Right atrium auricular region (tissue), 2 donors: ENCODE results near the gene ARHGAP44. TPM values are rescaled to one million over a fixed set of nuclear protein-coding genes. Genes with fewer than 3 reads are reported as not detected.

Source experiments
- DNase-seq: peaks from one replicate; pipeline ENCODE4 v3.0.0-alpha.2; 2019; ENCODE audit warnings: low spot score
- H3K27ac ChIP-seq, 2 donors: fragments of 200-600 bp; sonication (generic); 1 replicate in 1 of 2; 2 replicates in 1 of 2; pipeline ENCODE4 v1.5.1; 2016 to 2019
- H3K27me3 ChIP-seq, 2 donors: fragments of 200-600 bp; sonication (generic); one replicate each; pipeline versions ENCODE4 v1.5.1 to v1.6.0; 2017 to 2019
- H3K36me3 ChIP-seq: fragments of 200-600 bp; sonication (generic); one replicate; pipeline ENCODE4 v1.5.1; 2016
- H3K4me1 ChIP-seq, 2 donors: fragments of 200-600 bp; sonication (generic); one replicate each; pipeline versions ENCODE4 v1.5.1 to v1.6.0; 2017 to 2019
- H3K4me3 ChIP-seq, 2 donors: fragments of 200-600 bp; sonication (generic); 1 replicate in 1 of 2; 2 replicates in 1 of 2; pipeline ENCODE4 v1.5.1; 2017 to 2019; ENCODE audit warnings: mild to moderate bottlenecking in 1 of 2, moderate library complexity in 1 of 2
- H3K9me3 ChIP-seq, 2 donors: fragments of 200-600 bp; sonication (generic); one replicate each; pipeline ENCODE4 v1.5.1; 2019
- total RNA-seq, 2 donors: library from RNA; depleted of rRNA; stranded (reverse); fragments of >200 nt; gene quantifications; one replicate each; pipeline ENCODE4 v1.1.0, GENCODE V29; 2016
- TF ChIP-seq, protein P1 (sequence below), 2 donors: fragments of 200-600 bp; sonication (generic); IDR thresholded peaks; one replicate each; pipeline ENCODE4 v1.5.1; 2019; ENCODE audit warnings: antibody characterized with exemption in 2 of 2

ARHGAP44 gene
- total RNA-seq, 2 donors from 2014 or later: 7.8 to 12.2 TPM

DNA sequence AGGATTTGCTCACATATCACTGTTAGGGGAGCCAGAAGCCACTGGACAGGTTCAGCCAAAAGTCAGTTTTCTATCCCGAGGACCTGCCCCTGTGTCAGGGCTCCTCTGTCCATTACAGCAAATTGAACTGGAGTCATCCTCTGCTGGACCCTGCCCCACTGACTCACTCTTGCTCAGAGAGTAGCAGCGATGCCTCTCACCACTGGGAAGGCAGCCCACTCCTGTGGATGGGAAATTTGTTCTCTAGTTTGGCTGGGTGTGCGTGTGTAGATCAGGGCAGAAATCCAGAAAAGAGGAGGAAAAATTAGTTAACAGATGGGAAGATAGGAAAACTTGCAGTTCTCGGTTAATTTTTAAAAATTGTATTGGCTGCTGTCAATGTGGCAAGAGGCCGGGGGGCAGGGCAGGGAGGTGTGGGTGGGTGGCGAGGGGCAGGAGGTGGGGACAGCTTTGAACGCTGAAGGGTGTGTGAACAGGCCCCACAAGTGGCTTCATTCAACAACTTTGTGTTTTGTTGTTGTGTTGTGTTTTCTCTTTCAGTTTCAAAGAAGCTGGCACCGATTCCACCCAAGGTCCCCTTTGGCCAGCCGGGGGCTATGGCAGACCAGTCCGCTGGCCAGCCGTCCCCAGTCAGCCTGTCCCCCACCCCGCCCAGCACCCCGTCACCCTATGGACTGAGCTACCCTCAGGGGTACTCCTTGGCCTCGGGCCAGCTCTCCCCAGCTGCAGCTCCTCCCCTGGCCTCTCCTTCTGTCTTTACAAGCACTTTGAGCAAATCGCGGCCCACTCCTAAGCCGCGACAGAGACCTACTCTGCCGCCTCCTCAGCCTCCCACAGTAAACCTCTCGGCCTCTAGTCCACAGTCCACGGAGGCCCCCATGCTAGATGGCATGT is 194.9 kb downstream of the ARHGAP44 start:
- H3K4me3 ChIP-seq: peak overlapping the region in 1 of 2 donors; percentile 13
- H3K4me1 ChIP-seq: peaks cover 0 to 28% of the 10 kb centered on the region in 2 donors
- peak overlapping the region; percentile 58 to 79 for H3K27ac ChIP-seq
- no peaks in the 10 kb centered on the region for H3K9me3 ChIP-seq
- H3K27me3 ChIP-seq: no peaks in the 10 kb centered on the region
- DNase-seq: peak; percentile 88
- no peaks in the 10 kb centered on the region for H3K36me3 ChIP-seq
- TF ChIP-seq, protein P1, sequence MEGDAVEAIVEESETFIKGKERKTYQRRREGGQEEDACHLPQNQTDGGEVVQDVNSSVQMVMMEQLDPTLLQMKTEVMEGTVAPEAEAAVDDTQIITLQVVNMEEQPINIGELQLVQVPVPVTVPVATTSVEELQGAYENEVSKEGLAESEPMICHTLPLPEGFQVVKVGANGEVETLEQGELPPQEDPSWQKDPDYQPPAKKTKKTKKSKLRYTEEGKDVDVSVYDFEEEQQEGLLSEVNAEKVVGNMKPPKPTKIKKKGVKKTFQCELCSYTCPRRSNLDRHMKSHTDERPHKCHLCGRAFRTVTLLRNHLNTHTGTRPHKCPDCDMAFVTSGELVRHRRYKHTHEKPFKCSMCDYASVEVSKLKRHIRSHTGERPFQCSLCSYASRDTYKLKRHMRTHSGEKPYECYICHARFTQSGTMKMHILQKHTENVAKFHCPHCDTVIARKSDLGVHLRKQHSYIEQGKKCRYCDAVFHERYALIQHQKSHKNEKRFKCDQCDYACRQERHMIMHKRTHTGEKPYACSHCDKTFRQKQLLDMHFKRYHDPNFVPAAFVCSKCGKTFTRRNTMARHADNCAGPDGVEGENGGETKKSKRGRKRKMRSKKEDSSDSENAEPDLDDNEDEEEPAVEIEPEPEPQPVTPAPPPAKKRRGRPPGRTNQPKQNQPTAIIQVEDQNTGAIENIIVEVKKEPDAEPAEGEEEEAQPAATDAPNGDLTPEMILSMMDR (IDR thresholded peaks at IDR 0.05): no peak

DNA sequence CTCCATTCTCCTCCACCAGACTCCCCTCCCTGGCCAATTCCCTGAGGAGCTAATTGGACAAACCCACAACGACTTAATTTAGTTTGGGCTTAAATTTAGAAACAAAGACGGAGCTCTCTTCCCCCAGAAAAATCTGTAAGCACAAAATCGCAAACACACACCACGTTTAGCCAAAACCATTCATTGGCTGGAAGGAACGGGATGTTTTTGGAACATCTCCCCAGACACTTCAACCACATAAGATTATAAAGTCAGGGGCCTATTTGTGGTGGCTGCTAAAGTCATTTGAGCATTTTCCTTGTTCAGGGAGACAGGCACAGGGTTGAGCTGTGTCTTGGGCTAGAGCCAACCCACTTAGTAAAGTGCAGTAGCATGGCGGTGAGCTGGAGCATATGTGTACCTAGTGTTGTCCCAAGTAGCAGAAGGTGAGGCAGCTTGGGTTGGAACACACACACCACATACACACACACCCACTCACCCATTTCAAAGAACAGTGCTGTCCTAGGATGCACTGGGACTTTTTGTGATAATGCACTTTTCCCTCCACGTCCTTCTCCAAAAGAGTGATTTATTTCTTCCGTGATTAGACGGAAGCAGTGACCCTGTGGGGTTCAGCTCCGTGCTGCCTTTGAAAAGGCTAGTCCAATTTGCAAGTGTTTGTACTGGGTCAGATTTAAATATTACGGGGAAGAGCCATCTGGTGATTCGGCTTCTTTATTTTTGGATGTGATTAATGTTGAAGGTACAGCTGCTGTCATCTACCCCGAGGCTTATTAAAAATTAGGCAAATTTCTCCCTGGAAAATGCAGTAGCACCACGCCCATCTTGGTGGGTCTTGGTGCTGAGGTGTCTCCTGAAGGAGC is 196.4 kb downstream of the ARHGAP44 start:
- Histone ChIP-seq H3K36me3 (peaks cover 2% of the 10 kb centered on the region), H3K27me3 (no peaks in the 10 kb centered on the region), H3K4me1 (peaks cover 0 to 42% of the 10 kb centered on the region in 2 donors), H3K27ac (peak overlapping the region; percentile 58 to 79), H3K4me3 (no peak overlapping the region), H3K9me3 (no peaks in the 10 kb centered on the region)
- DNase-seq: no peak
- TF ChIP-seq, protein P1 (IDR thresholded peaks at IDR 0.05): no peak

DNA sequence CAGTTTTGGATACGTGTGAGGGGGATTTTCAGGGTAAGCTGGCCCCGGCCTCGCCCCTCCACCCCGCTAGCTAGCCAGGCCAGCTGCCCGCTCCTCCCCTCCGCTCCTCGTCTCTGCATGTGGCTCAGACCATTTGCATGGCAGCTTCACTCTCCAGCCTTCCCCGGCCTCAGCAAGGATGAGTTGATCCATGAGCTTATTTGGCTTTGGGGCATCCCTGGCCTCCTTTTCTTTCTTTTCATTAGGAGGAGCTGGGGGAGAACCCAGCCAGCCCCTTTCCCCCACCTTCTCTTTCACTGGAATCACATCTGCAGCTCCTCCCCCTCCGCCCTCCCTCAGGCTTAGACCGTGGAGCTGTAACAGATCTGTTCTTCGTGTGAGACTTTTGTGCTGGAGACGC is 197.8 kb downstream of the ARHGAP44 start:
- no peak for DNase-seq
- no peak overlapping the region for H3K4me3 ChIP-seq
- peaks cover 16% of the 10 kb centered on the region for H3K36me3 ChIP-seq
- no peaks in the 10 kb centered on the region for H3K27me3 ChIP-seq
- H3K4me1 ChIP-seq: peaks cover 0 to 42% of the 10 kb centered on the region in 2 donors
- H3K27ac ChIP-seq: no peak overlapping the region
- no peaks in the 10 kb centered on the region for H3K9me3 ChIP-seq
- TF ChIP-seq, protein P1 (IDR thresholded peaks at IDR 0.05): no peak

DNA sequence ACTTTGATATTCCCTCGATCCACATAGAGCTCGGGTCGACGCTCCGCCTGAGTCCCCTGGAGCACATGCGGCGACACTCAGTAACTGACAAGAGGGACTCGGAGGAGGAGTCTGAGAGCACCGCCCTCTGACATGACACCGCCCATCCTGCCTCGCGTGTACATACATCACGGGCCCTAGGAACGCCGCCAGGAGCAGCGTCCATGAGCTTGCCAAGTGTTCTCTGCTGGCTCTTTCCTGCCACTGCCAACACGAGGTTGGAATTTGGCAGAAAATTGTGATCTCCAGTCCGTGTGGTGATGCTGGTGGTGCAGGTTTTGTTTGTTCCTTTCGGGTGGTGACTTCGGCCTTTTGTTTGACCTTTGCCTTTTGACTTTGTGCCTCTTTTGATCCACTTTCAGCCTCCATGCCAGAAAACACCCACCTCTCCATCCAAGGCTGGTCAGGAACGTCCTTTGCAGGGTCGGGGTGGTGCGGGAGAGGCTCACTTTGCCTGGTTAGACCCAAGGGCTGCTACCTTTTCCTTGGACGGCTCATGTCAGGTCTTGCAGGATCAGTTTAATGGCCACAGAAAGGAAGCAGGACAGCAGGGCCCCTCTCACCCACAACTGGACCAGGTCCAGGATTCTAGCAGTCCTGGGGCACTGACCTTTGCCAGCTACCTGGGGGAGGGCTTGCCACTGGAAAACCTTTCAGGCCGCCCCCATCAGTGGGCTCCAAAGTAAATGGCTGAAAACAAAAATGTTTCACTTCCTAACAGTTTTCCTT is 200.9 kb downstream of the ARHGAP44 start:
- H3K9me3 ChIP-seq: no peaks in the 10 kb centered on the region
- peak overlapping the region; percentile 52 to 72 for H3K27ac ChIP-seq
- H3K36me3 ChIP-seq: peaks cover 48% of the 10 kb centered on the region

DNA sequence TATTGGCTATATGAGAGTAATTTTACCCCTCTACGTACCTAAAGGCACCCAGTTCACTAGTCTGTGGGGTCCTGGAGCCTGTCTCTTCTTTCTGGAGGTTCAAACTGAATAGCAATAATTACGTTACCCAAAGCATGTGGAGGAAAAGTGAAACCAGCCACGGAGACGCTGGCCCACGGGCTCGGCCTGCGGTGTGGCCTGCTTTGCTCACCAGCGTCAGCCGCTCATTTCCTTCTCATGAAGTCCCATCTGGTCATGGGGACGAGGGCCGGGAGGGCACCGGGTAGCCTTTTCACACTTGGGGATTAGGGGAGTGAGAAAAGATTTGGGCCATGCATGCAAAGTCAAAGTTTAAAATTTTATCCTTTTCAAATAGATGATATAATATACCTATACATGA is 201.6 kb downstream of the ARHGAP44 start:
- no peak for DNase-seq
- Histone ChIP-seq H3K9me3 (no peaks in the 10 kb centered on the region), H3K27ac (peak overlapping the region in 1 of 2 donors; percentile 52), H3K4me3 (no peak overlapping the region), H3K36me3 (peaks cover 55% of the 10 kb centered on the region), H3K4me1 (peaks cover 0 to 21% of the 10 kb centered on the region in 2 donors), H3K27me3 (no peaks in the 10 kb centered on the region)
- TF ChIP-seq, protein P1 (IDR thresholded peaks at IDR 0.05): no peak

More for the DNA sequence above, 200.9 kb downstream of the ARHGAP44 start:
- TF ChIP-seq, protein P1 (IDR thresholded peaks at IDR 0.05): no peak
- no peak for DNase-seq
- Histone ChIP-seq H3K4me1 (peaks cover 0 to 27% of the 10 kb centered on the region in 2 donors), H3K4me3 (no peak overlapping the region), H3K27me3 (no peaks in the 10 kb centered on the region)
